Body of pancreas (tissue), 4 donors: ENCODE data around the gene ABCD3. TPM values are rescaled to one million over a fixed set of nuclear protein-coding genes. Genes with fewer than 3 reads are reported as not detected.
A peak's percentile ranks its signal among the peaks of the same experiment; 100 is the strongest.

ENCODE experiments used
- ATAC-seq: fragments of 150-250 bp; one replicate; pipeline ENCODE4 v1.9.1; 2016
- DNase-seq, 4 donors: peaks; one replicate each; pipeline ENCODE4 v3.0.0-alpha.2; 2019
- H3K27ac ChIP-seq, 4 donors: fragments of 200-600 bp; sonication (generic); 1 replicate in 3 of 4; 2 replicates in 1 of 4; pipeline versions ENCODE4 v1.5.1 to v1.6.1; 2016 to 2019; ENCODE audit warnings: mild to moderate bottlenecking in 1 of 4, mixed read lengths in 1 of 4, moderate library complexity in 1 of 4
- H3K27me3 ChIP-seq, 2 donors: fragments of 200-600 bp; sonication (generic); one replicate each; pipeline ENCODE4 v1.6.0; 2016; ENCODE audit warnings: mild to moderate bottlenecking in 1 of 2
- H3K36me3 ChIP-seq, 2 donors: fragments of 200-600 bp; sonication (generic); replicated peaks in 1 of 2; 2 replicates each; pipeline ENCODE4 v1.5.1; 2016; ENCODE audit warnings: low read depth in 2 of 2; ENCODE audit not compliant: insufficient read depth in 1 of 2
- H3K4me1 ChIP-seq: fragments of 200-600 bp; sonication (generic); one replicate; pipeline ENCODE4 v1.6.0; 2016
- H3K4me3 ChIP-seq, 2 donors: fragments of 200-600 bp; sonication (generic); 1 replicate in 1 of 2; 2 replicates in 1 of 2; pipeline ENCODE4 v1.5.1; 2016 to 2019
- H3K9me3 ChIP-seq, 3 donors: fragments of 200-600 bp; sonication (generic); 1 replicate in 2 of 3; 2 replicates in 1 of 3; pipeline ENCODE4 v1.5.1; 2016
- CTCF ChIP-seq, 7 experiments: fragments of 450-650 bp in 4 of 7; fragments of 200-600 bp in 3 of 7; sonication (generic) in 3 of 7; IDR thresholded peaks; one replicate each; pipeline ENCODE4 v1.5.1; 2016 to 2019; ENCODE audit warnings: antibody characterized with exemption in 7 of 7
- POLR2A ChIP-seq, 3 donors: fragments of 450-650 bp; IDR thresholded peaks; one replicate each; pipeline ENCODE4 v1.6.1; 2016; ENCODE audit warnings: antibody characterized with exemption in 3 of 3, mild to moderate bottlenecking in 2 of 3
- WGBS, 2 donors: methylation state at CpG; one replicate each; pipeline ENCODE4 v1.1.5; 2017; 5-methylcytosine and 5-hydroxymethylcytosine counted together
- intact Hi-C: fragments of 100-400 bp; cut with DNase I; formaldehyde crosslinking; loops from one replicate; pipeline ENCODE4 v1.15.1; 2023
- total RNA-seq, 2 donors: library from RNA; depleted of rRNA; stranded (reverse); fragments of >200 nt; gene quantifications; one replicate each; pipeline ENCODE4 v1.1.0, GENCODE V29; 2016

The ABCD3 gene
- total RNA-seq, 2 donors from 2014 or later, result 27.4 to 29.8 TPM

DNA sequence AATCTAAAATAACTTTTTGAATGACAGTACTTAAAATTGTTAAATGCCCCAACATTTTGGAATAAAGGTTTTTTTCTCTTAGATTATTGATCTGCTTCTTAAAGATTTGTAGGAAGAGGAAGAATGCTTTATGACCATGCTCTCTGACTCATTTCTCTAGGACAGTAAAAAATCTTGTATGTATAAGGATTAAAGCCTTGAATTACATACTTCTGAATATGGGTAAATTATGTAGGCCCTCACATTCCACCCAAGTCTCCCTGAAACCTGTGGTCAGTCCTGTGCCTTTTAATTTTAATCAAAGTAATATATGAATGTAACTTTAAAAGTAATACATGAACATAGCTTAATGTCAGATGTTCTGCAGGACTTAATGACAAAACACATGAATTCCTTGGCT lies 50.5 kb downstream of the ABCD3 start:
- no peak for TF ChIP-seq CTCF (IDR thresholded peaks at IDR 0.05)
- no peak for TF ChIP-seq POLR2A (IDR thresholded peaks at IDR 0.05)

GRCh38 chr1:94471271-94471670 lies 53.1 kb downstream of the ABCD3 start:
- ATAC-seq (no peak), DNase-seq (no peak)
- intact Hi-C loops, result no loop called here
- H3K36me3 ChIP-seq, result peaks cover 3 to 4% of the 10 kb centered on the region in 2 donors
- H3K27me3 ChIP-seq, result no peaks in the 10 kb centered on the region
- 87 to 92% methylated on average over 2 of the region's 2 CpGs for WGBS, 2 donors
- H3K27ac ChIP-seq, result no peak overlapping the region
- no peaks in the 10 kb centered on the region for H3K9me3 ChIP-seq
- no peak for TF ChIP-seq POLR2A (IDR thresholded peaks at IDR 0.05)
- no peak for TF ChIP-seq CTCF (IDR thresholded peaks at IDR 0.05)
- H3K4me1 ChIP-seq, result no peaks in the 10 kb centered on the region
- H3K4me3 ChIP-seq, result no peak overlapping the region

More for the DNA sequence above, 50.5 kb downstream of the ABCD3 start:
- no peak overlapping the region for H3K4me3 ChIP-seq
- intact Hi-C loops, result no loop called here
- H3K36me3 ChIP-seq, result peaks cover 4 to 8% of the 10 kb centered on the region in 2 donors
- no peaks in the 10 kb centered on the region for H3K9me3 ChIP-seq
- no peak overlapping the region for H3K27ac ChIP-seq
- peaks cover 6% of the 10 kb centered on the region for H3K4me1 ChIP-seq
- no peak for ATAC-seq
- no peaks in the 10 kb centered on the region for H3K27me3 ChIP-seq
- DNase-seq, result no peak

- Histone ChIP-seq H3K27ac (no peak overlapping the region), H3K27me3 (no peaks in the 10 kb centered on the region), H3K4me1 (peaks cover 4% of the 10 kb centered on the region), H3K4me3 (no peak overlapping the region), H3K9me3 (no peaks in the 10 kb centered on the region), H3K36me3 (peaks cover 1 to 4% of the 10 kb centered on the region in 2 donors)
- no peak for ATAC-seq
- no peak for DNase-seq
- intact Hi-C loops, result no loop called here
- no peak for TF ChIP-seq CTCF (IDR thresholded peaks at IDR 0.05)
- no peak for TF ChIP-seq POLR2A (IDR thresholded peaks at IDR 0.05)
Measured at GRCh38 chr1:94475232-94475631, 57.0 kb downstream of the ABCD3 start.

DNA sequence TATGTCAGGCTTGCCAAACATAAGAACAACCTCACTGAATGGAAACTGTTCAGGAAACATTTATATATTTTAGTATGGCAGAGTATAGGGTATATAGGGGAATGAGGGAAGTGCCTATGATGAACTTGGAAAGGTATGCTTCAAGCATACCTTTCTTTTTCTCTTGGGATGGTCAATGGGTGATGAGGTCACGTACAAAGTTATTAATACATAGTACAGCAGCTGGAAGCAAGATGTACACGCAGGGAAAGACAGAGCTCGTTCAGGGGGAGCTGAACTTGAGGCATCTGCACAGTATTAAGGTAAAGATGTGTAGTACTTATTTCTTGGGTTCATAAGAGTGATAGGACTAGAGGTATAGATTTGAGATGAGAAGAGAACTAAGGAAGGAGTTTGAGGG lies 61.5 kb downstream of the ABCD3 start:
- H3K27me3 ChIP-seq, result no peaks in the 10 kb centered on the region
- no peaks in the 10 kb centered on the region for H3K9me3 ChIP-seq
- 76 to 78% methylated on average over 3 of the region's 3 CpGs for WGBS, 2 donors
- no peak overlapping the region for H3K27ac ChIP-seq
- ATAC-seq (no peak), DNase-seq (no peak)
- intact Hi-C loops, result no loop called here
- H3K4me1 ChIP-seq, result peaks cover 12% of the 10 kb centered on the region
- TF ChIP-seq CTCF (IDR thresholded peaks at IDR 0.05) (no peak), POLR2A (IDR thresholded peaks at IDR 0.05) (no peak)
- peaks cover 7 to 8% of the 10 kb centered on the region in 2 donors for H3K36me3 ChIP-seq
- H3K4me3 ChIP-seq, result no peak overlapping the region

DNA sequence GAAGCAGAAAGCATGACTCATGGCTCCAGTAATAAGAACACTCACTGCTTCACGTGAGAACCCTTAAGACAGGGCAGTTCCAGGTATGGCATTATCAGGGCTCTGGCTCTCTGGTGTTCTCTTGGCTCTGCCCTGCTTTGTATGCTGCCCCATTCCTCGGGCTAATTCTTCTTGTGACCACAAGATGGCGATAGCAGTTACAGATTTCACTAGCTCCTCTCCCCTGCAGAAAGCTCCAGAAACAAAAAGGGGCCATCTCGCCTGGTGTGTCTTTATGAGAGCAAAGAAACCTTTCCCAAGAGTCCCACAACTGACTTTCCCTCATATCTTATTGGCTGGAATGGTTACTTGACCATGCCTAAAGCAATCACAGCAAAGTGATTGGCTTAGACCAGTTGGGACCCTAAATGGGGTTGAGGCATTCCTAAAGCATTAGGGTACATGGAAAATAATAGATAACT lies 63.3 kb downstream of the ABCD3 start:
- Histone ChIP-seq H3K4me3 (no peak overlapping the region), H3K36me3 (peaks cover 7 to 8% of the 10 kb centered on the region in 2 donors), H3K4me1 (peaks cover 12% of the 10 kb centered on the region), H3K27ac (no peak overlapping the region), H3K9me3 (no peaks in the 10 kb centered on the region), H3K27me3 (no peaks in the 10 kb centered on the region)
- DNase-seq (peak; percentile 52 to 79 (median 71)), ATAC-seq (peak; percentile 92)
- 10% methylated on average over 4 of the region's 4 CpGs for WGBS, 2 donors
- intact Hi-C loops, result no loop called here
- TF ChIP-seq POLR2A (IDR thresholded peaks at IDR 0.05), result no peak
- TF ChIP-seq CTCF (IDR thresholded peaks at IDR 0.05), result peak; percentile 67 to 89 (median 83)
